ENCODE measurements around the gene TBC1D9B.

The TBC1D9B gene

DNA sequence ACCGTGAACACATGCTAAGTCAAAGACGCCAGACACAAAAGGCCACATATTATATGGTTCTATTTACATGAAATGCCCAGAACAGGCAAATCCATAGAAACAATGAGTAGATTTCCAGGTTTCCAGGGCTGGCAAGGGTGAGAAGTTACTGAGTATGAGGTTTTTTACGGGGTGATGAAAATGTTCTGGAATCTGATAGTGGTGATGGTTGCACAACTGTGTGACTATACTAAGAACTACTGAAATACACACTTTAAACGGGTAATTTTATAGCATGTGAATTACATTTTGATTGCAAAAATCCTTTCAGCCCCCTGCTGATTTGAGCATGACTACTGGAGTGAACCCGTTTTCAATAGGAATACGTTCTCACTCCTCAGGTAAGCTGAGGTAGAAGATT lies 46.7 kb upstream of the TBC1D9B start:
- Histone ChIP-seq H3K27me3 (ENCODE audit: insufficient read depth, low read length, poor library complexity) (no peaks in the 10 kb centered on the region), H3K9me3 (ENCODE audit: insufficient read depth, low read length, severe bottlenecking) (no peaks in the 10 kb centered on the region), H3K9ac (ENCODE audit: low read depth, low read length) (no peak overlapping the region), H3K4me2 (ENCODE audit: insufficient read depth, low read length) (no peak overlapping the region), H4K20me1 (ENCODE audit: insufficient read depth, low read length) (no peaks in the 10 kb centered on the region), H3K4me1 (ENCODE audit: insufficient read depth, low read length) (no peaks in the 10 kb centered on the region), H3K27ac (ENCODE audit: low read length) (no peak overlapping the region), H3K4me3 (ENCODE audit: low read depth in 1 of 2, low read length in 2 of 2) (no peak overlapping the region), H3K36me3 (ENCODE audit: insufficient read depth, low read length) (no peaks in the 10 kb centered on the region), H2AFZ (ENCODE audit: low read depth, low read length) (no peak overlapping the region), H3K79me2 (ENCODE audit: insufficient read depth, low read length) (no peaks in the 10 kb centered on the region)
- DNase-seq (no peak), ATAC-seq (ENCODE audit: insufficient read depth, low read depth) (no peak)
- TF ChIP-seq EZH2 (IDR thresholded peaks at IDR 0.05; ENCODE audit: borderline replicate concordance, low read depth, low read length, severe bottlenecking) = no peak
- TF ChIP-seq, protein P1, sequence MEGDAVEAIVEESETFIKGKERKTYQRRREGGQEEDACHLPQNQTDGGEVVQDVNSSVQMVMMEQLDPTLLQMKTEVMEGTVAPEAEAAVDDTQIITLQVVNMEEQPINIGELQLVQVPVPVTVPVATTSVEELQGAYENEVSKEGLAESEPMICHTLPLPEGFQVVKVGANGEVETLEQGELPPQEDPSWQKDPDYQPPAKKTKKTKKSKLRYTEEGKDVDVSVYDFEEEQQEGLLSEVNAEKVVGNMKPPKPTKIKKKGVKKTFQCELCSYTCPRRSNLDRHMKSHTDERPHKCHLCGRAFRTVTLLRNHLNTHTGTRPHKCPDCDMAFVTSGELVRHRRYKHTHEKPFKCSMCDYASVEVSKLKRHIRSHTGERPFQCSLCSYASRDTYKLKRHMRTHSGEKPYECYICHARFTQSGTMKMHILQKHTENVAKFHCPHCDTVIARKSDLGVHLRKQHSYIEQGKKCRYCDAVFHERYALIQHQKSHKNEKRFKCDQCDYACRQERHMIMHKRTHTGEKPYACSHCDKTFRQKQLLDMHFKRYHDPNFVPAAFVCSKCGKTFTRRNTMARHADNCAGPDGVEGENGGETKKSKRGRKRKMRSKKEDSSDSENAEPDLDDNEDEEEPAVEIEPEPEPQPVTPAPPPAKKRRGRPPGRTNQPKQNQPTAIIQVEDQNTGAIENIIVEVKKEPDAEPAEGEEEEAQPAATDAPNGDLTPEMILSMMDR (IDR thresholded peaks at IDR 0.05; ENCODE audit: borderline replicate concordance, extremely low read depth, low read length, poor library complexity, severe bottlenecking) = no peak

DNA sequence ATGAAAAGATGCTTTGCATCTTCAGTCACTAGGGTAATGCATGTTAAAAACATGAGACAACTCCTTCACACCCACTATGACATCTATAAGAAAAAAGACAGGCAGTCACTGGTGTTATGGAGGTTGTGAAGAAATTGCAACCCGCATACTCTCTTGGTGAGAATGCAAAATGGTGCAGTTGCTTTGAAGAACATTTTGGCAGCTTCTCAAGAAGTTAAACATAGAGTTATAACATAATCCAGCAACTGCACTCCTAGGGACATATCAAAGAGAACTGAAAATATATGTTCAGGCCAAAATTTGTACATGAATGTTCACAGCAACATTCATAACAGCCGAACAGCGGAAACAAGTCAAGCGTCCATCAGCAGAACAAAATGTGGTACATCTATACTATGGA lies 46.3 kb upstream of the TBC1D9B start:
- no peaks in the 10 kb centered on the region for H4K20me1 ChIP-seq (ENCODE audit: insufficient read depth, low read length)
- no peaks in the 10 kb centered on the region for H3K27me3 ChIP-seq (ENCODE audit: insufficient read depth, low read length, poor library complexity)
- no peak for DNase-seq
- H3K9ac ChIP-seq (ENCODE audit: low read depth, low read length) = no peak overlapping the region
- no peaks in the 10 kb centered on the region for H3K9me3 ChIP-seq (ENCODE audit: insufficient read depth, low read length, severe bottlenecking)
- TF ChIP-seq EZH2 (IDR thresholded peaks at IDR 0.05; ENCODE audit: borderline replicate concordance, low read depth, low read length, severe bottlenecking) = no peak
- TF ChIP-seq, protein P1 (IDR thresholded peaks at IDR 0.05; ENCODE audit: borderline replicate concordance, extremely low read depth, low read length, poor library complexity, severe bottlenecking) = no peak
- no peak for ATAC-seq (ENCODE audit: insufficient read depth, low read depth)
- no peaks in the 10 kb centered on the region for H3K79me2 ChIP-seq (ENCODE audit: insufficient read depth, low read length)
- no peak overlapping the region for H3K4me3 ChIP-seq (ENCODE audit: low read depth in 1 of 2, low read length in 2 of 2)
- H2AFZ ChIP-seq (ENCODE audit: low read depth, low read length) = no peak overlapping the region
- no peak overlapping the region for H3K4me2 ChIP-seq (ENCODE audit: insufficient read depth, low read length)
- H3K27ac ChIP-seq (ENCODE audit: low read length) = no peak overlapping the region
- H3K4me1 ChIP-seq (ENCODE audit: insufficient read depth, low read length) = no peaks in the 10 kb centered on the region
- no peaks in the 10 kb centered on the region for H3K36me3 ChIP-seq (ENCODE audit: insufficient read depth, low read length)

DNA sequence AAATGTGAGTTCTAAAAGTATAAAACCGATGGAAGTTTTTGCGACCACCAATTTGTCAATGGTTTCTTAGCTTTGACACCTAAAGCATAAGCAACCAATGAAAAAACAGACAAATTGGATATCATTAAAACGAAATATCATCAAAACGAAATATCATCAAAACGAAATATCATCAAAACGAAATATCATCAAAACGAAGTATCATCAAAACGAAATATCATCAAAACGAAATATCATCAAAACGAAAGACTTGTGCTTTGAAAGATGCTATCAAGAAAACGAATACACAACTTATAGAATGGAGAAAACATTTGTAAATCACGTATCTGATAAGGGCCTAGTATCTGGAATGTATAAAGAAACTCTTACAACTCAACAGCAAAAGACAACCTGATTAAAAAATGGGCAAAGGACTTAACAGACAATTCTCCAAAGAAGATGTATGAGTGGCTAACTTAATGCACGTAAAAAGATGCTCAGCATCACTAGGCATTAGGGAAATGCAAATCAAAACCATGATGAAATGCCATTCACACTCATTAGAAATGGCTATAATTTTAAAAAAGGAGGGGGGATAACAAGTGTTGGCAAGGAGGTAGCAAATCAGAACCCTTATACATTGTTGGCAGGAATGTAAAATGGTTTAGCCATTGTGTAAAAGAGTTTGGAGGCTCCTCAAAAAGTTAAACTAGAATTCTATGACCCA lies 29.4 kb upstream of the TBC1D9B start:
- Histone ChIP-seq H3K4me1 (ENCODE audit: insufficient read depth, low read length) (no peaks in the 10 kb centered on the region), H3K27ac (ENCODE audit: low read length) (no peak overlapping the region), H3K79me2 (ENCODE audit: insufficient read depth, low read length) (no peaks in the 10 kb centered on the region), H3K4me3 (ENCODE audit: low read depth in 1 of 2, low read length in 2 of 2) (no peak overlapping the region), H4K20me1 (ENCODE audit: insufficient read depth, low read length) (no peaks in the 10 kb centered on the region), H3K9ac (ENCODE audit: low read depth, low read length) (no peak overlapping the region), H2AFZ (ENCODE audit: low read depth, low read length) (no peak overlapping the region), H3K9me3 (ENCODE audit: insufficient read depth, low read length, severe bottlenecking) (no peaks in the 10 kb centered on the region), H3K36me3 (ENCODE audit: insufficient read depth, low read length) (no peaks in the 10 kb centered on the region), H3K4me2 (ENCODE audit: insufficient read depth, low read length) (no peak overlapping the region), H3K27me3 (ENCODE audit: insufficient read depth, low read length, poor library complexity) (no peaks in the 10 kb centered on the region)
- ATAC-seq (ENCODE audit: insufficient read depth, low read depth) (no peak), DNase-seq (no peak)
- TF ChIP-seq, protein P1 (IDR thresholded peaks at IDR 0.05; ENCODE audit: borderline replicate concordance, extremely low read depth, low read length, poor library complexity, severe bottlenecking) = no peak
- TF ChIP-seq EZH2 (IDR thresholded peaks at IDR 0.05; ENCODE audit: borderline replicate concordance, low read depth, low read length, severe bottlenecking) = no peak
